GM12878 (cell line): ENCODE results near the gene GPC5. TPM values are rescaled to one million over a fixed set of nuclear protein-coding genes. Genes with fewer than 3 reads are reported as not detected.

Source experiments
- ATAC-seq: fragments of 200-7000 bp; cut with Tn5 transposase; 3 replicates; pipeline ENCODE4 v1.9.1; 2020; ENCODE audit warnings: mild to moderate bottlenecking, moderate library complexity
- BruUV-seq: library from RNA; stranded (reverse); fragments of 400-500 nt; replicated peaks from 2 replicates; lab custom pipeline; 2021; lab: Mats Ljungman, UMichigan
- CTCF ChIA-PET: fragments of 300-600 bp; sonication (Branson Sonifier 250); formaldehyde crosslinking; extraction: SDS; loops from one replicate; lab custom pipeline; 2021; ENCODE audit warnings: inconsistent platforms; lab: Yijun Ruan, JAX
- POLR2A ChIA-PET: fragments of 350-600 bp; formaldehyde crosslinking; extraction: SDS; loops from one replicate; lab custom pipeline; 2021; ENCODE audit warnings: inconsistent platforms; lab: Charles Lee
- RAD21 ChIA-PET: fragments of 300-600 bp; sonication (Branson Sonifier 250); formaldehyde crosslinking; loops from one replicate; lab custom pipeline; 2023; ENCODE audit warnings: antibody characterized with exemption; ENCODE audit not compliant: unreplicated experiment; lab: Charles Lee
- SMC1A ChIA-PET: fragments of 300-600 bp; sonication (Branson Sonifier 250); formaldehyde crosslinking; loops from one replicate; lab custom pipeline; 2023; ENCODE audit not compliant: unreplicated experiment, uncharacterized antibody; lab: Charles Lee
- DNase-seq: peaks from one replicate; pipeline ENCODE4 v3.0.0-alpha.2; 2011; ENCODE audit warnings: low read depth, low spot score
- FAIRE-seq: peaks from 3 replicates; lab custom pipeline; 2011; peaks lifted over from hg19 to GRCh38; lab: Jason Lieb, UNC
- H2AFZ ChIP-seq: 2 replicates; pipeline ENCODE4 v1.6.0; 2011; ENCODE audit warnings: low read depth, low read length, control low read depth; ENCODE audit not compliant: control insufficient read depth
- H3K27ac ChIP-seq: 2 replicates; pipeline ENCODE4 v1.5.1; 2011; ENCODE audit warnings: control low read depth; ENCODE audit not compliant: control insufficient read depth, insufficient read depth
- H3K27me3 ChIP-seq, 2 experiments: replicated peaks in 1 of 2; 2 replicates each; pipeline versions ENCODE4 v1.6.0 to v1.6.1; 2011; ENCODE audit warnings: low read length in 1 of 2; ENCODE audit not compliant: control insufficient read depth in 2 of 2, insufficient read depth in 2 of 2
- H3K36me3 ChIP-seq, 2 experiments: 2 replicates each; pipeline ENCODE4 v1.5.1; 2011; ENCODE audit warnings: low read length in 1 of 2; ENCODE audit not compliant: control insufficient read depth in 2 of 2, insufficient read depth in 2 of 2
- H3K4me1 ChIP-seq: 2 replicates; pipeline ENCODE4 v1.6.1; 2011; ENCODE audit warnings: mild to moderate bottlenecking, low read length, moderate library complexity, mixed read lengths; ENCODE audit not compliant: control insufficient read depth, insufficient read depth
- H3K4me2 ChIP-seq: 2 replicates; pipeline ENCODE4 v1.6.0; 2011; ENCODE audit warnings: control low read depth; ENCODE audit not compliant: control insufficient read depth, insufficient read depth
- H3K4me3 ChIP-seq: fragments of 200-600 bp; sonication (generic); 2 replicates; pipeline ENCODE4 v1.5.1; 2016
- H3K79me2 ChIP-seq: 2 replicates; pipeline ENCODE4 v1.6.0; 2011; ENCODE audit warnings: low read length; ENCODE audit not compliant: control insufficient read depth, insufficient read depth
- H3K9ac ChIP-seq: 2 replicates; pipeline ENCODE4 v1.8.0; 2011; ENCODE audit warnings: low read length, control low read depth, mixed read lengths; ENCODE audit not compliant: control insufficient read depth, insufficient read depth
- H3K9me3 ChIP-seq: replicated peaks from 3 replicates; pipeline ENCODE4 v1.5.1; 2011; ENCODE audit warnings: mild to moderate bottlenecking, low read length; ENCODE audit not compliant: control insufficient read depth, insufficient read depth
- H4K20me1 ChIP-seq: 2 replicates; pipeline ENCODE4 v1.6.0; 2011; ENCODE audit not compliant: control insufficient read depth, insufficient read depth
- BMI1 ChIP-seq: fragments of 450-650 bp; IDR thresholded peaks from 2 replicates; pipeline ENCODE4 v1.6.1; 2016; ENCODE audit warnings: mild to moderate bottlenecking, moderate library complexity, borderline replicate concordance
- CBX3 ChIP-seq: fragments of 200-600 bp; sonication (generic); IDR thresholded peaks from 2 replicates; pipeline ENCODE4 v1.6.1; 2016; ENCODE audit warnings: low read depth, borderline replicate concordance
- E2F4 ChIP-seq: IDR thresholded peaks from 2 replicates; pipeline ENCODE4 v1.6.1; 2012; ENCODE audit warnings: low read depth, low read length, improper control_type of control experiment
- ESRRA ChIP-seq: IDR thresholded peaks from 2 replicates; pipeline ENCODE4 v1.6.1; 2012; ENCODE audit warnings: mild to moderate bottlenecking, low read length, improper control_type of control experiment
- EZH2 ChIP-seq: IDR thresholded peaks from 2 replicates; pipeline ENCODE4 v1.6.1; 2012; ENCODE audit warnings: low read depth, mild to moderate bottlenecking, control low read depth, inconsistent platforms, low read length, borderline replicate concordance; ENCODE audit not compliant: control insufficient read depth
- GABPA ChIP-seq: IDR thresholded peaks from 2 replicates; pipeline ENCODE4 v1.6.1; 2014; ENCODE audit warnings: antibody characterized with exemption, low read depth, mild to moderate bottlenecking, inconsistent platforms
- JUNB ChIP-seq: IDR thresholded peaks from 2 replicates; pipeline ENCODE4 v1.6.1; 2016; ENCODE audit warnings: antibody characterized with exemption, mild to moderate bottlenecking
- KDM1A ChIP-seq: fragments of 200-600 bp; sonication (generic); IDR thresholded peaks from 2 replicates; pipeline ENCODE4 v1.6.1; 2016; ENCODE audit warnings: borderline replicate concordance
- KLF5 ChIP-seq: fragments of 450-650 bp; IDR thresholded peaks from 2 replicates; pipeline ENCODE4 v1.6.1; 2014; ENCODE audit warnings: mild to moderate bottlenecking; ENCODE audit not compliant: partially characterized antibody
- LARP7 ChIP-seq: fragments of 450-650 bp; IDR thresholded peaks from 2 replicates; pipeline ENCODE4 v1.6.1; 2017; ENCODE audit warnings: mild to moderate bottlenecking
- NFYB ChIP-seq: IDR thresholded peaks from 2 replicates; pipeline ENCODE4 v1.6.1; 2011; ENCODE audit warnings: low read depth, mild to moderate bottlenecking, low read length, improper control_type of control experiment, moderate library complexity; ENCODE audit not compliant: insufficient read depth
- RCOR1 ChIP-seq: conservative IDR thresholded peaks from 2 replicates; pipeline ENCODE4 v1.6.1; 2012; ENCODE audit warnings: low read depth, low read length, improper control_type of control experiment
- SMC3 ChIP-seq: IDR thresholded peaks from 2 replicates; pipeline ENCODE4 v1.6.1; 2011; ENCODE audit warnings: low read length, improper control_type of control experiment, borderline replicate concordance
- SP1 ChIP-seq: IDR thresholded peaks from one replicate; pipeline ENCODE4 v1.6.1; 2011; ENCODE audit warnings: low read depth, low read length
- SREBF1 ChIP-seq: IDR thresholded peaks from 2 replicates; pipeline ENCODE4 v1.6.1; 2012; ENCODE audit warnings: mild to moderate bottlenecking, low read length
- ZNF217 ChIP-seq: fragments of 450-650 bp; IDR thresholded peaks from 2 replicates; pipeline ENCODE4 v1.6.1; 2017; ENCODE audit warnings: antibody characterized with exemption, mild to moderate bottlenecking
- ZNF622 ChIP-seq: fragments of 450-650 bp; IDR thresholded peaks from 2 replicates; pipeline ENCODE4 v1.6.1; 2017; ENCODE audit warnings: mild to moderate bottlenecking, inconsistent platforms
- WGBS: methylation state at CpG from one replicate; pipeline ENCODE4 v1.1.6; 2016; ENCODE audit warnings: low lambda C conversion rate; ENCODE audit not compliant: insufficient replicate concordance, insufficient coverage; ENCODE audit errors: missing lambda C conversion rate; 5-methylcytosine and 5-hydroxymethylcytosine counted together
- in situ Hi-C: fragments of 300-500 bp; cut with MboI; formaldehyde crosslinking; loops from 9 replicates; pipeline ENCODE4 v1.14.3; 2018; ENCODE audit warnings: mixed read lengths
- intact Hi-C: fragments of 100-400 bp; cut with micrococcal nuclease; formaldehyde crosslinking; loops from one replicate; pipeline ENCODE4 v1.14.2; 2022; ENCODE audit not compliant: unreplicated experiment
- polyA plus RNA-seq, 11 experiments: library from polyadenylated mRNA; depleted of rRNA in 4 of 11; unstranded in 6 of 11; stranded (reverse) in 5 of 11; fragments of >200 nt; fragmentation: Nextera tagmentation in 4 of 11; fragmentation: Illumina TruSeq in 1 of 11; extraction: Ambion mirVana in 4 of 11; extraction: Trizol in 1 of 11; gene quantifications; 1 replicate in 1 of 11; 2 replicates in 10 of 11; pipeline versions ENCODE4 v1.2.1 to v1.2.3, GENCODE V29; 2011 to 2016; ENCODE audit warnings: inconsistent platforms in 2 of 11, missing spikeins in 2 of 11, low read depth in 1 of 11
- total RNA-seq, 4 experiments: library from RNA; depleted of rRNA in 3 of 4; stranded (reverse); fragments of >200 nt in 3 of 4; fragmentation: Illumina TruSeq in 1 of 4; extraction: Trizol in 1 of 4; gene quantifications; 2 replicates each; pipeline versions ENCODE4 v1.2.1 to v1.2.3, GENCODE V29; 2013 to 2021

The GPC5 gene
- total and polyA plus RNA-seq, 10 of the 15 experiments (the other 5 are each of a cell fraction or from before 2014, with no cell fraction given), result 0.05 to 0.87 (median 0.44) TPM; not detected in 1

- no peaks in the 10 kb centered on the region for H3K4me1 ChIP-seq
- no peaks in the 10 kb centered on the region for H3K79me2 ChIP-seq
- TF ChIP-seq GABPA, result no peak
- no peak for TF ChIP-seq LARP7
- no peak for TF ChIP-seq SP1
- no peak for TF ChIP-seq BMI1
- TF ChIP-seq EZH2, result no peak
- no peak for TF ChIP-seq ESRRA
- no peak for TF ChIP-seq SREBF1
- TF ChIP-seq JUNB, result no peak
- TF ChIP-seq CBX3, result no peak
- no peak overlapping the region for H3K27ac ChIP-seq
- ChIA-PET RAD21 (no interaction called here), SMC1A (interaction anchor here (1.2 kb wide), 1 partner anchor 8 kb away, joined by 3 read pairs; no protein-coding TSS in a partner anchor), POLR2A (no interaction called here), CTCF (no interaction called here)
- H4K20me1 ChIP-seq, result no peaks in the 10 kb centered on the region
- BruUV-seq, result no TSS peak
- FAIRE-seq (no peak), ATAC-seq (no peak), DNase-seq (no peak)
- H3K9me3 ChIP-seq, result no peaks in the 10 kb centered on the region; the same call in 2 of the 3 replicates
- H3K4me3 ChIP-seq, result no peak overlapping the region
- no peaks in the 10 kb centered on the region for H3K27me3 ChIP-seq
- no peak overlapping the region for H3K4me2 ChIP-seq
- intact Hi-C loops, result no loop called here
- no peak overlapping the region for H3K9ac ChIP-seq
- in situ Hi-C loops, result no loop called here
- WGBS, result 5% methylated on average over 3 of the region's 3 CpGs
- no peak overlapping the region for H2AFZ ChIP-seq
- H3K36me3 ChIP-seq, result no peaks in the 10 kb centered on the region
These were observed 118.4 kb downstream of the GPC5 start for GRCh38 chr13:91516799-91517198.

GRCh38 chr13:91520952-91521351 lies 122.5 kb downstream of the GPC5 start:
- no peak overlapping the region for H3K9ac ChIP-seq
- no TSS peak for BruUV-seq

More at GRCh38 chr13:91520952-91521351, 122.5 kb downstream of the GPC5 start:
- TF ChIP-seq ZNF217 (no peak), KLF5 (no peak), SMC3 (no peak), E2F4 (no peak), KDM1A (no peak), ZNF622 (no peak), RCOR1 (no peak), NFYB (no peak)
- TF ChIP-seq, all 136 proteins: peak for 0
- no peaks in the 10 kb centered on the region for H3K36me3 ChIP-seq
- no peak for FAIRE-seq
- H3K4me1 ChIP-seq, result no peaks in the 10 kb centered on the region
- no peaks in the 10 kb centered on the region; the same call in 2 of the 3 replicates for H3K9me3 ChIP-seq
- no peak overlapping the region for H2AFZ ChIP-seq
- ChIA-PET SMC1A (no interaction called here), POLR2A (no interaction called here), CTCF (no interaction called here), RAD21 (no interaction called here)
- DNase-seq, result no peak
- no peak for ATAC-seq
- no peaks in the 10 kb centered on the region for H3K27me3 ChIP-seq
- no peaks in the 10 kb centered on the region for H4K20me1 ChIP-seq
- H3K79me2 ChIP-seq, result no peaks in the 10 kb centered on the region
- in situ Hi-C loops (no loop called here), intact Hi-C loops (no loop called here)
- no peak overlapping the region for H3K4me2 ChIP-seq
- H3K4me3 ChIP-seq, result no peak overlapping the region
- H3K27ac ChIP-seq, result no peak overlapping the region
